Dendritic cell treated with granulocyte-macrophage colony-stimulating factor and Interleukin-4, amounts not matched to agents 40 ng/mL and 50 ng/mL, for 4 days (primary cell): ENCODE data around the gene ATP2A2.
"Not testable (repeated sequence)": the region's sequence is repeated elsewhere in the genome, so short reads cannot be mapped to it uniquely, and the experiment has no call there.

ENCODE experiments used
- H3K27ac Mint-ChIP-seq: one replicate; pipeline ENCODE4 v1.8.0; 2022; ENCODE audit warnings: mild to moderate bottlenecking, mixed read lengths
- H3K27me3 Mint-ChIP-seq: one replicate; pipeline ENCODE4 v1.8.0; 2022; ENCODE audit warnings: mild to moderate bottlenecking, mixed read lengths
- H3K36me3 Mint-ChIP-seq: one replicate; pipeline ENCODE4 v1.8.0; 2022; ENCODE audit warnings: low read depth, mixed read lengths
- H3K4me1 Mint-ChIP-seq: one replicate; pipeline ENCODE4 v1.8.0; 2022; ENCODE audit warnings: low read depth, mixed read lengths
- H3K4me3 Mint-ChIP-seq: one replicate; pipeline ENCODE4 v1.8.0; 2022; ENCODE audit warnings: mild to moderate bottlenecking, moderate library complexity, mixed read lengths
- H3K9me3 Mint-ChIP-seq: one replicate; pipeline ENCODE4 v1.8.0; 2022; ENCODE audit warnings: mixed read lengths
- intact Hi-C: fragments of 100-400 bp; cut with micrococcal nuclease; formaldehyde crosslinking; loops from one replicate; pipeline ENCODE4 v1.15.0; 2022

The ATP2A2 gene

DNA sequence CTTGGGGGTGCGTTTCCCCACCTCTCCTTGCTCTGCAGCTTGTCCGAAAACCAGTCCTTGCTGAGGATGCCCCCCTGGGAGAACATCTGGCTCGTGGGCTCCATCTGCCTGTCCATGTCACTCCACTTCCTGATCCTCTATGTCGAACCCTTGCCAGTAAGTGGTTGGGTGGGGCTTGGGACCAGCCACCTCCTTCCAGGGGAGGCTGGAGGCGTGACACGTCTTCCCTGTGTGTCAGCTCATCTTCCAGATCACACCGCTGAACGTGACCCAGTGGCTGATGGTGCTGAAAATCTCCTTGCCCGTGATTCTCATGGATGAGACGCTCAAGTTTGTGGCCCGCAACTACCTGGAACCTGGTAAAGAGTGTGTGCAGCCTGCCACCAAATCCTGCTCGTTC lies 64.9 kb downstream of the ATP2A2 start:
- intact Hi-C loops = no loop called here
- no peaks in the 10 kb centered on the region for H3K27me3 Mint-ChIP-seq
- peaks cover 69% of the 10 kb centered on the region for H3K4me1 Mint-ChIP-seq
- H3K9me3 Mint-ChIP-seq = no peaks in the 10 kb centered on the region
- H3K27ac Mint-ChIP-seq = peak overlapping the region; percentile 80
- H3K4me3 Mint-ChIP-seq = no peak overlapping the region
- H3K36me3 Mint-ChIP-seq = peaks cover 92% of the 10 kb centered on the region

DNA sequence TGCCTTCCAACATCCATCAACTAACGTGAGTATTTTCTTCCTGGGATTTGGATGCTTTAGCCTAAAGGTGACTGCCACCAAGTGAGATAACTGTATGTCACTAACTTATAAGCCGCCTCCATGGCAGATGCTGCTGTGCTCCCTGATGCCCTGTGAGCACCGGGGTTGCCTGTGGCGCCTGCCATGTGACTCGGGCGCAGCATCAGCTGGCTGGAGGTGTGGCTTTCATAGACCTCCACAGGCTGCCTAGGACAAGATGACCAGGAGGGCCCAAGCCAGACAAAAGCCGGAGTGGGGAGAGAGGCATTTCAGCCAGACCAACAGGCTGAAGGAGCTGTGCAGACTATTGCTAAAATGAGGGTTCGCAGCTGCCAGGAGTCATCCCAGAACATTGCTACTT lies 66.7 kb downstream of the ATP2A2 start:
- Mint-ChIP-seq H3K36me3 (peaks cover 81% of the 10 kb centered on the region), H3K9me3 (no peaks in the 10 kb centered on the region), H3K27ac (no peak overlapping the region), H3K27me3 (no peaks in the 10 kb centered on the region), H3K4me3 (no peak overlapping the region), H3K4me1 (peaks cover 69% of the 10 kb centered on the region)
- intact Hi-C loops = no loop called here

DNA sequence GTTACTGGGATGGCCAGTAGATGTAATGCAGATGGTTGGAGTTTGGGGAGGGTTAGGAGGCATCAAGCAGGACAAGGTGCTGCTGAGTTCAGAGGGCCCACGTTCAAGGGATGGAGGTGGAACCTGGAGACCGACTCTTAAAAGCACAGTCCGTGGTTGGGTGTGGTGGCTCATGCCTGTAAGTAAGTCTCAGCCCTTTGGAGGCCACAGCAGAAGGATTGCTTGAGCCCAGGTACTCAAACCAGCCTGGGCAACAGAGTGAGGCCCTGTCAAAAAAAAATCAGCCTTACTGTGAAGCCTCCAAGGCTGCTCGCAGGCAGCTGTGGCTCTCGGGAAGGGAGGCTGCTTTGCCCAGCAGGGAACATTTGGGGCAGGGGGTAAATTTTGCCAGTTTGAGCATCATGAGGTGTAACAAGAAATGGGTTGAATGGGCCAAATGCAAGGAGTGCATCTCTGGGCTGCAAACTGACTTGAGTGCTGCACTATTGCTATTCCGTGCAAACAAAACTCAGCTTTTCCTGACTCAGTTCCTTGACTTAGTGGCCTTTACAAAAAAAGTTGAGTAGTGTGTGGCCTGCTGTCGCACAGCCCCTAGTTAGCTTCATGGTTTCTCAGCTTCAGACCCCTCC lies 67.5 kb downstream of the ATP2A2 start:
- H3K4me3 Mint-ChIP-seq = no peak overlapping the region
- H3K4me1 Mint-ChIP-seq = peaks cover 67% of the 10 kb centered on the region
- intact Hi-C loops = no loop called here
- no peaks in the 10 kb centered on the region for H3K27me3 Mint-ChIP-seq
- H3K36me3 Mint-ChIP-seq = peaks cover 73% of the 10 kb centered on the region
- no peaks in the 10 kb centered on the region for H3K9me3 Mint-ChIP-seq
- H3K27ac Mint-ChIP-seq = peak overlapping the region; percentile 68

DNA sequence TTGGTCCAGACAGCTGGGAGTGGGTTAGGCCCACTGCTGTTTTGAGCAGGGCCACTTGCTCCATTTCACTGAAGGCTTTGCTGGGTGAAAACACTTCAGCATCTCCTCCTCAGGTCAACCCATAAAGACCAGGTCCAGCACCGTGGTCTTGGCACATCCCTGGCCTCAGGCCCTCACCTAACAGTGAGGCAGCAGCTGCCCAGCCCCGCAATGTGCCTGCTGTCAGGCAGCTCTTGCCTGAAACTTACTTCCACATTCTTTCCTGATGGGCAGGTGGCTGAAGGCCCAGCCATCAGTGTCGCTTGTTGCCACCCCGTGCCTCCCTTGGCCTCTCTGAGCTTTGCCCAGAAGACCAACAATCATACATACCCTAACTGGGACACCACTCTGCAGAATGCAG lies 68.0 kb downstream of the ATP2A2 start:
- intact Hi-C loops = no loop called here
- H3K27me3 Mint-ChIP-seq = no peaks in the 10 kb centered on the region
- H3K27ac Mint-ChIP-seq = peak overlapping the region; percentile 68
- H3K36me3 Mint-ChIP-seq = peaks cover 67% of the 10 kb centered on the region
- H3K4me1 Mint-ChIP-seq = peaks cover 67% of the 10 kb centered on the region
- no peak overlapping the region for H3K4me3 Mint-ChIP-seq
- H3K9me3 Mint-ChIP-seq = no peaks in the 10 kb centered on the region

DNA sequence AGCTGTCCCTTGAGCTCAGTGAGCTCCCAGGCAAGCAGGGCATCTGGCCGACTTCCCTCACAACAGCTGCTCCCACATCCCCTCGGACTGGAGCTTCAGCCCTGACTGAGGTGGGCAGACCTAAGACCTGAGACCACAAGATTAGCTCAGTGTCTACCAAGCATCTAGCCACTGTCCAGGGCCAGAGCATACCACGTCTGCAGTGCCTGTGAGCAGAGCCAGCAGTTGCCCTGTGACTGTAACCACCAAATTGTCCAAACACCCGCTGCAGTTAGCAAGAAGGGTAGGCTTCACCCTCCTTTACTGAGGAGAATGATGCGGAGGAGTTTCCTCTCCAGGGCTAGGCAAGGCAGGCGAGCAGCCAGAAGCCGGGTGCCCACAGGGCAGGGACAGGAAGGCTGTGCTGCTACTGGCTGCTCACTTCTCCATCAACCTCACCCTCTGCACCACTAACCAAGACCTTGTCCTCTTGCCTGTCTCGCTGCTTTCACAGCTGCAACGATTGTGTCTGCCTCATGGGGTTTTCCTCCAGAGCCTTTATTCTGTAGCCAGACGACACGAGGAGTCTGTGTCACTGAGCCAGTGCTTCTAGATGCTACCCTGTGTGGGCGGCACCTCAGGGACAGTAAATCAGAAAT lies 68.6 kb downstream of the ATP2A2 start:
- no peaks in the 10 kb centered on the region for H3K9me3 Mint-ChIP-seq
- peak overlapping the region; percentile 24 for H3K4me3 Mint-ChIP-seq
- peaks cover 62% of the 10 kb centered on the region for H3K36me3 Mint-ChIP-seq
- peak overlapping the region; percentile 68 for H3K27ac Mint-ChIP-seq
- H3K4me1 Mint-ChIP-seq = peaks cover 67% of the 10 kb centered on the region
- H3K27me3 Mint-ChIP-seq = no peaks in the 10 kb centered on the region
- intact Hi-C loops = no loop called here

DNA sequence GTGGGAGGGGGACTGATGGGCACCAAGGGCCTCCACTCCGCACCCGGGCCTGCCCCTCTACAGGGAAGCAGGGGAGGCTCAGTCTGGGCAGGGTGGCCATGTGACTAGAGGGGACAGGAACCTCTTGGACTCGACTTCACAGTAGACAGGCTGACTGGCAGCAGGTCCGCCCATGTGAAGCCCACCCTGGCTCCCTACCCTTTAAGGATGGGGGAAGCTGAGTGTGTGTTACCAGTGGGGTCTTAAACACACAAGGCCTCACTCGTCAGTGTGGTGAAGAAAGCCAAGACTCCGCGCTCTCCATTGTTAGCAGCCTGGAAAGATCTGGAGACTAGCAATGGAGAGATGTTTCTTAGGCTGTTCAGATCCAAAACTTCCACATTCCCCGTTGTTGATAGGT lies 70.1 kb downstream of the ATP2A2 start:
- H3K4me1 Mint-ChIP-seq = peaks cover 59% of the 10 kb centered on the region

DNA sequence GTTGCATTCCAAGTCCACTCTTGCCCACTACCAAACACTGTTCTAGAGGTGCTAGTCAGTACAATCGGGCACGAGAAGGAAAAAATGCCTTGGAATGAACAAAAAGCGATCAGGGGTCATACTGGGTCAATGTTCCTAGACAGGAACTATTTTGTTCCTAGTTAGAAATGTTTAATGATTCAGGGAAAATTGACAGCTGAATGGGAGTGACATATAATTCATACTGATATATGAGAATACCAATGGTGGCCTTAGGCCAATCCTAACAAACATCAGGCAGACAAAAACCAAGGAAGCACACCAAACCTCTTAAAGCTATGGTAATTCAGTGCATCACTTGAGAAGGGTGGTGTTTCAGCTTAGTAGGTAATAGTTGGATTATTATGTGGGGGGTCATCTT lies 71.4 kb downstream of the ATP2A2 start:
- peaks cover 2% of the 10 kb centered on the region for H3K27me3 Mint-ChIP-seq
- no peak overlapping the region for H3K27ac Mint-ChIP-seq
- peaks cover 34% of the 10 kb centered on the region for H3K36me3 Mint-ChIP-seq
- no peaks in the 10 kb centered on the region for H3K9me3 Mint-ChIP-seq
- intact Hi-C loops = no loop called here
- peaks cover 53% of the 10 kb centered on the region for H3K4me1 Mint-ChIP-seq
- no peak overlapping the region for H3K4me3 Mint-ChIP-seq

More for the DNA sequence above, 70.1 kb downstream of the ATP2A2 start:
- Mint-ChIP-seq H3K36me3 (peaks cover 47% of the 10 kb centered on the region), H3K27me3 (peaks cover 2% of the 10 kb centered on the region), H3K9me3 (no peaks in the 10 kb centered on the region), H3K4me3 (no peak overlapping the region), H3K27ac (no peak overlapping the region)
- intact Hi-C loops = no loop called here

DNA sequence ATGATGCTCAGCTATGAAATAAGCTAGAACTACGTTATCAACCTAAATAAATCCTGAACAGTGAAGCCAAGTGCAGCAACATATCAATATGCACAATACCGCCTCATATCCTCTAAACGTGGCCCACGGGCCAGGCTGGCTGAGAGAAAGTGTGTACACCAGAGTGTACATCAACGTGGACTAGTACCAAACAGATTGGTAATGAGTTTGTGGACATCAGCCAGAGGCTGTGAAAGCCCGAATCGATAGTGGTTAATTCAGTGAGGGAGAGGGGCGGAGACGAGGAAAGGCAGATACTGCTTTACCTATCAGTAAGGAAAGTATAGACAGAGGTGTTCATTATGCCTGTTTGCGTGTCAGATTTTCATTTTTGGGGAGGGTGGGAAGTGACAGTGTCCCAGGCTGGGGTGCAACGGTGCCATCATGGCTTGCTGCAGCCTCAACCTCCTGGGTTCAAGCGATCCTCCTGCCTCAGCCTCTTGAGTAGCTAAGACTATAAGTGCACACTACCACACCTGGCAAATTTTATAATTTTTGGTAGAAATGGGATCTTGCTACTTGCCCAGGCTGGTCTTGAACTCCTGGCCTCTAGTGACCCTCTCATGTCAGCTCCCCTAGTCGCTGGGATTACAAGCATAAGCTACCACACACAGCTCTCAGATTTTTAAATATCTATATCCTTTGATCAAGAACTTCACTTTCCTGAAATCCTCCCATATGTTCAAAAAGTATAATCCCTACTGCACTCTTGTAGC lies 72.3 kb downstream of the ATP2A2 start:
- intact Hi-C loops = no loop called here
- peaks cover 2% of the 10 kb centered on the region for H3K27me3 Mint-ChIP-seq
- H3K4me3 Mint-ChIP-seq = no peak overlapping the region
- H3K27ac Mint-ChIP-seq = peak overlapping the region; percentile 32
- H3K4me1 Mint-ChIP-seq = peaks cover 43% of the 10 kb centered on the region
- H3K9me3 Mint-ChIP-seq = no peaks in the 10 kb centered on the region
- peaks cover 24% of the 10 kb centered on the region for H3K36me3 Mint-ChIP-seq

DNA sequence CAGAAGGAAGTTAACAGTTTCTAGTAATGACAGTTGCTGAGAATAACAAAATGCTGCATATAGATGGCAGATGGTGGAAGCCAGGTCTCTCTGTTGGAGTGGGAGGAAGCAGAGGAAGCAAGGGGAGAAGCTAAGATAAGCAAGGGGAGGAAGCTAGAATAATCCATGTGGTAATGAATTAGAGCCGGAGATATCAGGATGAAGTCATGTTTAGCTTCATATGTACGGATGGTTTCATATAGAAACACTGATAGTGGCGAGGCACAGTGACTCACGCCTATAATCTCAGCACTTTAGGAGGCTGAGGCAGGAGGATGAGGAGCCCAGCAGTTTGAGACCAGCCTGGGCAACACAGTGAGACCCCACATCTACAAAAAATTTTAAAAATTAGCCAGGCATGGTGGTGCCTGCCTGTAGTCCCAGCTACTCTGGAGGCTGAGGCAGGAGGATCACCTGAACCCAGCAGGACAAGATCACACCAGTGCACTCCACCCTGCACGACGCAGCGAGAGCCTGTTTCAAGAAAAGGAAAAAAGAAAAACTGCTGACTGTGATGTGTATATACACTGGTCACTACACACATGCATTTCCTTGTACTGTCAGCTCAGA lies 73.2 kb downstream of the ATP2A2 start:
- intact Hi-C loops = no loop called here
- no peak overlapping the region for H3K4me3 Mint-ChIP-seq
- H3K9me3 Mint-ChIP-seq = no peaks in the 10 kb centered on the region

DNA sequence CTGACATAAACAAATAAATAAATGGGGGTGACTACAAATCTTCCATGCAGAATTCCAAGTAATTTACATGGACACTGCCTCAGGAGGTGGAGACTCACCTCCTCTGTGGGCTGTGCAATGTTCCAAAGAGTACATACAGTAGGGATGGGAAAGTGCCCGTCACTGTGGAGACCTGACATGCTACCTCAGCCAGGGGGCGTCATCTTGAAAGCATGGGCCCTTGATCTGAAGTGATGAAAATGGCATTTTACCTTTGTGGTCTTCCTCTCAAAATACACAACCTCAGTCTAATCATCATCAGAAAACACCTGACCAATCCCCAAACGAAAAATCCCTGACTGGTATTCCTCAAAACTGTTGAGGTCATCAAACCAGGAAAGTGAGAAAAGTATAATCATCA lies 74.0 kb downstream of the ATP2A2 start:
- Mint-ChIP-seq H3K27me3 (peaks cover 2% of the 10 kb centered on the region), H3K9me3 (no peaks in the 10 kb centered on the region), H3K4me1 (peaks cover 26% of the 10 kb centered on the region), H3K4me3 (no peak overlapping the region), H3K36me3 (peaks cover 12% of the 10 kb centered on the region), H3K27ac (peak overlapping the region; percentile 32)
- intact Hi-C loops = no loop called here

More for the DNA sequence above, 73.2 kb downstream of the ATP2A2 start:
- H3K4me1 Mint-ChIP-seq = peaks cover 34% of the 10 kb centered on the region
- H3K27me3 Mint-ChIP-seq = peaks cover 2% of the 10 kb centered on the region
- peaks cover 16% of the 10 kb centered on the region for H3K36me3 Mint-ChIP-seq
- H3K27ac Mint-ChIP-seq = peak overlapping the region; percentile 32

DNA sequence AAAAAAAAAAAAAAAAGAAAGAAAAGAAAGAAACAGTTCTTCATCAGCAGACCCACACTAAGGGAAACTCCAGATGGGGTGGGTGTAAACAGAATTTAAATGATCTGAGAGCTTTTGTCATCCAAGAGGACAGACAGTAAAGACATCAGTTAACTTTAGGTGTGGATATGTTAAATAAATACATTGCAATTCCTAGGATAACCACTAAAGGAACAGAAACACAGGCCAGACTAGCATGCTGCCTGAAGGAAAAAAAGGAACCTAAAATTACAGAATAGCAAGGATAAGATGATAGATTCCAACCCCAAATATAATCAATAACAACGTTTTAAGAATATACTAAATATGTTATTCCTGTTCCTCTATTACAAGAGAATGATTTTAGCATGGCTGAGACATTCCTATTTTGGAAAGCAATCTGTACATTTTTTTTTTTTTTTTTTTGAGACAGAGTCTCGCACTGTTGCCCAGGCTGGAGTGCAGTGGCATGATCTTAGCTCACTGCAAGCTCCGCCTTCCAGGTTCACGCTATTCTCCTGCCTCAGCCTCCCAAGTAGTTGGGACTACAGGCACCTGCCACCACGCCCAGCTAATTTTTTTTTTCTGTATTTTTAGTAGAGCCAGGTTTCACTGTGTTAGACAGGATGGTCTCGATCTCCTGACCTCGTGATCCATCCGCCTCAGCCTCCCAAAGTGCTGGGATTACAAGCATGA lies 77.5 kb downstream of the ATP2A2 start:
- intact Hi-C loops, H3K27ac Mint-ChIP-seq, H3K27me3 Mint-ChIP-seq, H3K9me3 Mint-ChIP-seq, H3K36me3 Mint-ChIP-seq, H3K4me3 Mint-ChIP-seq: not testable (repeated sequence)
- H3K4me1 Mint-ChIP-seq = peaks cover 24% of the 10 kb centered on the region

DNA sequence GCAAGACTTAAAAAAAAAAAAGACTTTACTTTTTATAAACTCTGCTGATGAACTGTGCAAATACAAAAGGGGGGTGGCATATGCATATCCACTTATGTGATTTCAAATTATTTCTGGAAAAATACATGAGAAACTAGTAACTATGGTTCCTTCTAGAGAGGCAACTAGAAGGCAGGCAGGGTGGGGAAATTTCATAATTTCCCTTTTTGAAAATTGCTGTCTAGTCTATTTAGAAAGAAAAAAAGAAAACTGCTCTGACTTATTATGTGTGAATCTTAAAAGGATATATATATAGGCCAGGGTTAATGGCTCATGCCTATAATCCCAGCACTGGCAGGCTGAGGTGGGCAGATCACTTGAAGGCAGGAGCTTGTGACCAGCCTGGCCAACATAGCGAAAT lies 80.2 kb downstream of the ATP2A2 start:
- Mint-ChIP-seq H3K4me3 (no peak overlapping the region), H3K36me3 (no peaks in the 10 kb centered on the region), H3K9me3 (no peaks in the 10 kb centered on the region), H3K4me1 (peaks cover 18% of the 10 kb centered on the region), H3K27ac (peak overlapping the region; percentile 74), H3K27me3 (no peaks in the 10 kb centered on the region)
- intact Hi-C loops = no loop called here

DNA sequence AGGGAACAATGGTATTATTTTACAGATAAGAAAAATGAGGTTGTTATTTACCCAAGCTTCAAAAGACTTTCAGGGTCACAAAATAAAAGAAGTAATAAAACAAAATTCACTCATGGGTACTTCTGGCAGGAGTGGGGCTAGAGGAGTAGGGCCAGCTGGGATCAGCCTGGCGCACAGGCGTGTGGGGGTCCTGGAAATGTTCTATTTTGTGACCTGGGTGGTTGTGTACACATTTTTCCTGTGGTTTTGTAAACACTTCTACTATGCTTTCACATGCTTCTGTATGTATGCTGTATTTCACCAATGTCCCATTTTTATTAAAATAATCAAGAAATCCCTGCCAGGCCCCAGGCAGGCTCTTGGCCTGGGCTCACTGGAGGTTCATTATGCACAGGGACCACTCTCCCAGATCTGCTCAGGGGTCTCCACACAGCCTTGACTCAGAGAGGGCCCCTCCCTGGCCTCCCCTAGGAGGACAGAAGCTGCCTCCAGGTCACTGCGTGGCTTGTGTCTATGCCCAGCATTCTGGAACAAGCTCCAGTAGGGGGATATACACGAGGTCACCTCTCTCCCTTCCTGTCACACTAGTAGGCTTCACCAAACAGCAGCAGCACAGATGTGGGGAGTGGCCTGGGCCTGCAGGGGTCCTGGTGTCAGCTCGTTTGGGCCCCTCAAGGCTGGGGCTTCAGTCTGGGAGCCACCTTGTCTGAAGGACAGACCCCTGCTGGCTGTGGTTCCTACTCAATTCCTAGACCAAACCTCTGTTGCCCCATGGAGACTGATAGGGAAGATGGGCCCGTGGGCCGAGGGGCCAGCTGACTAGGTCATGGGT lies 84.7 kb downstream of the ATP2A2 start:
- intact Hi-C loops = no loop called here
- H3K27ac Mint-ChIP-seq = peak overlapping the region; percentile 4
- H3K27me3 Mint-ChIP-seq = no peaks in the 10 kb centered on the region
- H3K4me3 Mint-ChIP-seq = no peak overlapping the region
- peaks cover 6% of the 10 kb centered on the region for H3K36me3 Mint-ChIP-seq
- peaks cover 23% of the 10 kb centered on the region for H3K4me1 Mint-ChIP-seq
- no peaks in the 10 kb centered on the region for H3K9me3 Mint-ChIP-seq
